ENCODE data around the gene SMAGP.
A peak's percentile ranks its signal among the peaks of the same experiment; 100 is the strongest.
"Not testable (repeated sequence)": the region's sequence is repeated elsewhere in the genome, so short reads cannot be mapped to it uniquely, and the experiment has no call there.

Gene SMAGP

DNA sequence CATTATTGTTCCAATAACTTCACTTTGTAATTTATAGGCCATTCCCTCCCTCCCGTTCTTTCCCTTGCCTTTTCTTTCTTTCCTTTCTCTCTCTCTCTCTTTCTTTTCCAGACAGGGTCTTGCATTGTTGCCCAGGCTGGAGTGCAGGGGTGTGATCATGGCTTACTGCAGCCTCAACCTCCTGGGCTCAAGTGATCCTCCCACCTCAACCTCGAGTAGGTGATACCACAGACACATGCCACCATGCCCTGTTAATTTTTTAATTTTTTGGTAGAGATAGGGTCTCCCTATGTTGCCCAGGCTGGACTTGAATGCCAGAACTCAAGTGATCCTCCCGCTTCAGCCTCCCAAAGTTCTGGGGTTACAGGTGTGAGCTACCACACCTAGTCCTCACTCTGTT lies 45.6 kb downstream of the SMAGP start:
- DNase-seq = no peak

DNA sequence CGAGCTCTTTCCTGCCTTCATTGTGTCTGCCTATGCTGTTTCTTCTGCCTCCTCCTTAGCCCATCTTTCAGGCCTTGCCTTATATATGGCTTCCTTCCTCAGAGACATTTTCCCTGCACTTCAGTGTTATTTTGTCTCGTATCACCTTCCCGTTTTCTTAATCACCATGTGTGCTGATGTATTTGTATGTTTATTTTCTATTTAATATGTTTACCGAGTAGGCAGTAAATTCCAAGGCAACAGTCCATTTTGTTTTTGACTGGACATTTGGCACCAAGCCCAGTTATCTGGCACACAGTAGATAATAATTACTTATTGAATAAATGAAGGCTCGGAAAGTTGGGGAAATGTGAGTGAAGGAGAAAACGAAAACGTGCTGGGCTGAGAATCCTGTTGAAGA lies 47.8 kb downstream of the SMAGP start:
- DNase-seq = no peak

DNA sequence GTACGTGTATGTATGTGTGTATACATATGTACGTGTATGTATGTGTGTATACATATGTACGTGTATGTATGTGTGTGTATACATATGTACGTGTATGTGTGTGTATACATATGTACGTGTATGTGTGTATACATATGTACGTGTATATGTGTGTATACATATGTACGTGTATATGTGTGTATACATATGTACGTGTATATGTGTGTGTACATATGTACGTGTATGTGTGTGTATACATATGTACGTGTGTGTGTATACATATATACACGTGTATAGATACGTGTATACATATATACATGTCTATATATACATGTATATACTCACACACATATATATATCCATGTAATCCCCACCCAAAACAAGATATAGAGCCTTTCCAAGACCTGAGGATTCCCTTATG lies 50.4 kb downstream of the SMAGP start:
- not testable (repeated sequence) for DNase-seq

DNA sequence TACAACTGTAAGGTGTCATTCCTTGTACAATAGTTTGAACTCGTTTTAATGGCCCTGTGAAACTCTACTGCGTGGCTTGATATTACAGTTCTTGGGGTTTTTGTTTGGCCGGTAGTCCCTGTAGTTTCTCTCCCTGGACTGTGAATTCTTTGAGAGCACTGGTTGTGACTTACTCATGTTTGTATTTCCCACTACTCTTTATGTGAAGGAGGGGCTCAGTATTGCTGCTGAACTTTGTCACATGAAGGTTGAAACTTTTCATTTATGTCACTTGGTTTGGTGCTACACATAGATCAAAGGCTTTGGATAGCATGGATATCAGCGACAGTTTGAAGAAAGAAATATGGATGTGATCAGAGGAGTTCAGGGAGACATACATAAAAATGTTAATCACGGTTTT lies 50.9 kb downstream of the SMAGP start:
- DNase-seq = no peak

DNA sequence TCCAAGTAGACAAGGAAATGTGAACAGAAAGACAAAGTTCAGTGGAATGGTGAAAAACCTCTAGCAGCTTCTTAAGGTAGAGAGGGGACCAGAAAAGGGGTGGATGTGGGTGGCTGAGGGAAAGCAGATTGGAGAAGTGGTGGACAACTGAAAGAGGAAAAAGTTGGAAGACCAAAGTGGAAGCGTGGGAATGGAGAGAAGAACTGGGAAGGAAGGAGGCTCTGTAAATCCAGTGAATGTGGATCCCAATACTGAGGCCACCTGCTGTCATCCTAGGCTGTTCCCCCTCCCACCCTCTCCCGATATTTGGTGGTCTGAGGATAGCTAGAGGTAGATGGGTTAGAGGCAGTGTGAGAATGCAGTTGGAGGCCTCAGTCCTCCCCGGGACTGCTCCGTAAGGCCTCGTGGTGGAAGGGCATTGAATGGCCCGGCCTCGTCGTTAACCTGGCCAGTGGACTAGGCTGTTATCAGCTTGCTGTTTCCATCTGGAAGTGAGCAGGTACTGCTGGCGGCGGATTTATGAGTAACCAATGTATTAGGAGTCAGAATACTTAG lies 51.5 kb downstream of the SMAGP start:
- DNase-seq = no peak

DNA sequence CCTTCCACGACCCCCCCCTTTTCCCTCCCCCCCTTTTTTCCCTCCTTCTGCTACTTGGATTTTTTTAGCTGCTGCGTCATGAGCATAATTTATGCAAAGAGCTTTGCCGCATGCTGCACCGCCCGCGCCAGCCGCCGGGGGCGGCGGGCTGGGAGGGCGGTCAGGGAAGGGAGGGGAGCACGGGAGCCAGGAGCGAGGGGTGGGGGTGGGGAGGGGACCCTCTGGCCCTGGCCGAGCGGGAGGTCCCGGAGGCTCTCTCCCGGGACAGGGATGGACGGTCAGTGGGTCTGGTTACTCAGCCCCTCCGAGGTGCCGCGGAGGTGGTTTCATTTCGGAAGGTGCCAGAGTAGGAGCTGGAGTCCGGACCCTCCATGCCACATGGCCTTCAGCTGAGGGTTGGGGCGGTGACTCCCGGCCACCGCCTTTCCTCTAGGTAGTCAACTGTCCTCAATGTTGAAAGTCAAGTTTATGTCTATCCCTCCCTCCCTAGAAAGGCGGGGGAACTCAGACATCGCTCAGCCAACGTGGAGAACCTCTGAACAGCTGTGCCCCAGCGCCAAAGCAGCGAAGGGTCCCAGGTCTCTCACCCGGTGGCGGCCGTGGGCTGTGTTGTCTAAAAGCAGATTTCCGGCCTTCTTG lies 52.1 kb downstream of the SMAGP start, which contains the start of gene POU6F1:
Gene POU6F1, minus strand, starts transcription at position 95 of the 639 bp plus-strand sequence. CDS start 11,226 bp downstream, outside the sequence.
- DNase-seq = peak; percentile 37 to 83 (median 66)

DNA sequence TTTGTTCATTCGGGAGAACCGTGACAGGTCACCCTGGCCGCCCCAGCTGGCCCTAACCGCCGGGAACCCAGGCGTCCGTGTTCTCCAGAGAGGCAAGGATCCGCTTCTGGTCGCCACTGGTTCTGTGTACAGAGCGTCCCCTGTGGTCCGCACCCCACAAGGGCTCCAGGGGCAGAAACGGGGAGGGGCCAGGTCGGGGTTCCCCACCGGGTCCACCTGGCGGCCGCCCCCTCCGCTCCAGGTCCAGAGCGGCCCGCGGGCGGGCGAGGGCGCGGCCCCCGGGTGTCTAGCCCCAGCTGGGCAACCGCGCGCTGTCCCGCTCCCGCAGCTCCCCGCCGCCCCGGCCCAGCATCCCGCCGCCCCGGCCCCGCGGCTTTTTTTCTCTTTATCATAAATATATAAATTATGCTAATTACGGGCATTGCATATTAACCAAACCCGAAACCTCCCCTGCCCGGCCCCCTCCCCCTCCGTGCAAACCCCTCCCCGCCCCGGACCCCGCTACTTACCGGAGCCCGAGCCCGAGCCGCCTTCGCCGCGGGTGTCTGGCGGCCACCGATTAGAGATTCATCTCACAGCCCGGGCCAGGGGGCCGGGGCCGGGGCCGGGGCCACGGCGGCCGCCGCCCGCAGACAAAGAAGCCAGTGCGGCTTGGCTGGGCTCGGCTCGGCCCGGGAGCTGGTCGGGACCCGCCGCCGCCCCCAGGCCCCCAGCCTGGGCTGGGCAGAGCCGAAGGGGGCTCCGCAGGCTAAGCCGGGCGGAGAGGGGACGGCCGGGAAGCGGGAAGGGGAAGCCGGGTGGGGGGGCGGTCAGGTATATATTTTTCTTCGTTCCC lies 52.9 kb downstream of the SMAGP start:
- peak in 4 of 6 experiments; percentile 25 to 66 (median 61) for DNase-seq

DNA sequence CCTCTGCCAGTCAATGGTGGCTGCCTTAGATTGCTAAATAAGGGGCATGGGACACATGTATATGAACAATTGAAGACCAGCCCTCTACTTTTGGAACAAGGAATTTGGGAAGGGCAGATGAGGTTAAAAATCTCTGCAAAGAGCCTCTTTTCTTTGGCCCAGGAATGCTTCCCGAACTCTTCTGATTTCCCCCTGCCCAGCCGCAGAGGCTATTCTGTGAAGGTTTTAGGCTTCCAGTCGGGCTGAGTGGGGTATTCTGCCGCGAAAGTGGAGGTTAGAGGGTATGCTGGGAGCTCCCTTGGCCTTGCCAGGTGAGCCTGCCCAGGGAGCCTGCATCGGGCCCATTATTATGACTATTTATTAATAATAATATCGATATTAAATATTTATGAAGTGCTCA lies 53.6 kb downstream of the SMAGP start:
- DNase-seq = no peak

DNA sequence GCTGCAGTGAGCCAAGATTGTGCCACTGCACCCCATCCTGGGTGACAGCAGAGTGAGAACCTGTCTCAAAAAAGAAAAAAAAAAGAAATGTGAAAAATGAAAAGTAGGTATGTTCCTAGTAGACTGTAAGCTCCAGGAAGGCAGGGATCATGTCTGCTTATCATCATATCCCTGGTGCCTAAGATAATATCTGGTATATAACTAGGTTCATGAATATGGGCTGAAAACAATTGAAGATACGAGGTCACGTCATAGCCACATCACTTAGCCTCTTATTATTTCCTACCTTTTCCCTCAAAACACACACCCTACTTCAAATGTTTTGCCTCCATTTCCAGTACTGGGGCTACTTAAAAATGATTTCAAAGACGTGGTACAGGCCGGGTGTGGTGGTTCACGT lies 55.3 kb downstream of the SMAGP start:
- DNase-seq = no peak

DNA sequence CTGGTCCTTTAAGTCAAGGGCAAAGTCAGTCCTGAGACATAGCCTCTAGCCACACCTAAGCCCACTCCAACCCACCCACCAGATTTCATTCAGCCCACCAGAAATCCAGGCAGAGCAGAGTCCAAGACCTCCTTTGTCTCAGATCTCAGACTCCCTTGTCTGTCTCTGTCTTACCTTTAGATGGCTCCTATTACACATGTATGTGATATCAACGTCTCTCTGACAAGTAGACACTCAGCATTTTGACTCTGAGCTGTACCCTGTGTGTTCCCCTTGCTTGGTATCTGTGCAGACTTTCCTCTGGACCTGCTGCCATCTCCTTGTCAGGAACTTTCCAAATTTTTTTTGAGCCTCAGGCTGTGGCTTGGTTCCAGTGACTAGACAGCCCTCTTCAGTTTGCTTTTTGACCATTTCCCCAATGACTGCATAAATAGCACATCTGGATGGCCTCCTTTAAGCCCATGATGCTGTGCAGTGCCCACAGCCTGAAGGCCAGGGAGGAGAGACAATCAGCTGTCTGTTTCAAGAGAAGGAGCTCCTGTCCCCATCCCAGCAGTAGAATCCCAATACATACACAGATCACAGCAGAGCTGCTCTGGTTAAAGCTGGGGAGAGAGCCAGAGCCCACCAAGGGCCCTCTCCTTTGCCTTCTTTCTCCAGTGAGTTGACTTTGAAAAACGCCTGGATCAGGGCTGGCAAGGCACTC lies 59.4 kb downstream of the SMAGP start:
- DNase-seq = no peak

DNA sequence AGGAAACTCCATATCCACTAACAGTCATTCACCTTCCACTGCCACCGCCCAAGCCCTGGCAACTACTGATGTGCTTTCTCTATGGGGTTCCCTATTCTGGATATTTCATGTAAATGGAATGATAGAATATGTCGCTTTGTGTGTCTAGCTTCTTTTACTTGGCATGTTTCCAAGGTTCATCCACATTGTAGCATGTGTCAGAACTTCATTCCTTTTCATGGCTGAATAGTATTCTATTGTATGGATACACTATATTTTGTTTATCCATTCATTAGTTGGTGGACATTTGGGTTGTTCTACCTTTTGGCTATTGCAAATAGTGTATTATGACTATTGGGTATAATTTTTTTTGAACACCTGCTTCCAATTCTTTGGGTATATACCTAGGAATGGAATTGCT lies 61.0 kb downstream of the SMAGP start:
- DNase-seq = no peak

DNA sequence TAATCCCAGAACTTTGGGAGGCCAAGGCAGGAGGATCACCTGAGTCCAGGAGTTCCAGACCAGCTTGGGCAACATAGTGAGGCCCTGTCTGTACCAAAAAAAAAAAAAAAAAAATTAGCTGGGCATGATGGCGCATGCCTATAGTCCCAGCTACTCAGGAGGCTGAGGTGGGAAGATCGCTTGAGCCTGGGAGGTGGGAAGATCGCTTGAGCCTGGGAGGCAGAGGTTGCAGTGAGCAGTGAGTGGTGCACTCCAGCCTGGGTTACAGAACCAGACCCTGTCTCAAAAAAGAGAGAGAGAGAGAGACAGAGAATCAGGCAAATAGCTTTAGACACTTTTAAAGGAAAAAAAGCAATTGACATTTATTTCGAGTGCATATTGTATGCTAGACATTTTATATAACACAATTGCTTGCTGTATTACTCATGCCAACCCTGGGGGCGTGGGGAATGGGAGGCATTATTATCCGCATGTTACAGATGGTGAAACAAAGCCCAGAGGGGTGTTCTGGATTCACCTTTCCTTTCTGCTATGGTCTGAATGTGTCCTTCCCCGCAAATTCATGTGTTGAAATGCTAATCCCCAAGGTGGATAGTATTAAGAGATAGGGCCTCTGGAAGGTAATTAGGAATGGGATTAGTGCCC lies 62.1 kb downstream of the SMAGP start:
- no peak for DNase-seq

DNA sequence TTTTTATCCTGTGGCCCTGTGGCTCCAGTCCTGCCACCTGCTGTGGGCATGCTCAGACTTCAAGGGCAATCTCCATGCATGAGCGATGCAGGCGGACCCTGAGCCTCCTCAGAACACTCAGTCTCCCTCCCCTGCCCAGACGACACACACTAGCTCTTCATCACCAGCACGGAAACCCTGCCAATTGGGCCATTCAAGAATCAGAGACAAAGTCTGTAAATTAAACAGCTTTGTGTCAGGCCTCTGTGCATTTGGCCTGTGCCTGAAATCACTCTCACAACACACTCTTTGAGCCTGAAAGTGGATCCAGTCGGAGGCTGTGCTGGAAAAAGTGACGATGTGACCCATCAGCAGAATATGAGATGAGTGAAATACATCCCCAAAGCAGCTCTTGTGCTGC lies 64.9 kb downstream of the SMAGP start:
- DNase-seq = no peak

DNA sequence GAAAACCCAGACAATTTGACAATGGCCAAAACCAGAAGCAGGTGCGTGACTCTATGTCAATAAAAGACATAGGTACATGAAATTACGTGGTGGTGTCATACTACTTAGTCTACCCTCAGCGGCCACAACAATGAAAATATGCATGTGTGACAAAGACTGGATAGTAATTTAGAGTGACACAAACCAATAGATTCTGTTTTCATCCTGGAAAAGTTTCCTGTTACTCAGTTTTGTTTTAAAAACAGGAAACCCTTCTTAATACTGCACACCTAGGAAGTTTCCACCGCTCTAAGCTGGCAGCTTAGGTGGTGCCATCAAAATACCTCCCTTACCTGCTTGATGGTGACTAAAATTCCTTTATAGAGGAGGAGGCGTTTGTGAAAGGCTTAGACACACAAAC lies 67.5 kb downstream of the SMAGP start:
- DNase-seq = peak in 3 of 6 experiments; percentile 16 to 53 (median 22)

DNA sequence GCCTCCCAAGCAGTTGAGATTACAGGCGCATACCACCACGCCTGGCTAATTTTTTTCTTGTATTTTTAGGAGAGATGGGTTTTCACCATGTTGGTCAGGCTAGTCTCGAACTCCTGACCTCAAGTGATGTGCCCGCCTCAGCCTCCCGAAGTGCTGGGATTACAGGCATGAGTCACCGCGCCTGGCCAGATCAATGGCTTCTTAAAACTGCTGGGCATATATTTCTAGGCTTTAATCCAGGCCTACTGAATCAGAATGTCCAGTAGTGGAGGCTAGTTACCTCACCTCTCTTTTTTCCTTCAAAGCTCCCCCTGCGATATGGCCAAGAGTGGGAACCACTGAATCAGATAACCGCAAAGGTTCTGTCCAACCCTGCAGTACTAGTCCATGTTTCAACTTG lies 69.4 kb downstream of the SMAGP start:
- DNase-seq = no peak

DNA sequence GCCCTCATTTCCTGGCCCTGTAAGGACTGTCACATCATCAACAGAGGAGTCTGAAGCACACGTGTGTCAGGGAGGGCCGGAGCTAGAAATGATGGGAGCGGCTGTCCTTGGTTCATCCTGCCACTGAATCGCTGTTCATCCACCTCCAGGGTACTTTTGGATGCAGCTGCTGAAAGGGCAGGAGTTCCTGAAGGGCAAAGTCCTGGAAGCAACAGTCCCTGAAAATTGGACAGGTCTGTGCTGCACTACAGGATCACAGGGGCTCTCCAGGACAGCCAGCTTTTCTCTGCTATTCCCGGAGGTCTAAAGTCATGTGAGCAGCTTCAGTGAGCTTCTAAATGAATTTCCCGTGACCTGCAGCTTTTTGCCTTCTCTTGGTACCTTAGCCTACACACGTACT lies 70.1 kb downstream of the SMAGP start:
- no peak for DNase-seq

DNA sequence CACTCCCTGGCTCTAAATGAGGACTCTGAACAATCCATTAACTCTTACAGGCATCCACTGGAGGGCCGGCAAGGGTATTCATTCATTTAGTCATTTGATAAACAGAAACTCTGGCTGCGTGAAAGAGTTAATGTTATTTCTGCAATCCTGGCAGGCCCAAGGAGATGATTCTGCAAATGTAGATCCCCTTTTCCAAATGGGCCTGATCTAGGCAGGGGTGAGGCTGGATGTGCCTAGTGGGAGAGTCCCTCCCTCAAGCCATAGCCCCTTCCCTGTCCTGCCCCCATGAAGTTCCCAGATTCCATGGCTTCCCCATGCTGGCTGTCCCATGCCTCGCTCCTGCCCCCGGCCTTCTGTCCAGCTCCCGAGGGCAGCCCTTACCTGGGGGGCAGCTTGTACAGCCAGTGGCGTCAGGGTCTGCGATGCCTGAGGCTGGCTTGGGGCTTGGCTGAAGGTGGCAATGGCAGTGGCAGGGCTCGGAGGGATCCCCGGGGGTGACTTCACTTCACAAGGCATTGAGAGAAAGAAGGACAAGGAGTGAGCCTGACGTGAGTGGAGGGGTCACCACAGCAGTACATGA lies 70.8 kb downstream of the SMAGP start:
- DNase-seq = no peak

DNA sequence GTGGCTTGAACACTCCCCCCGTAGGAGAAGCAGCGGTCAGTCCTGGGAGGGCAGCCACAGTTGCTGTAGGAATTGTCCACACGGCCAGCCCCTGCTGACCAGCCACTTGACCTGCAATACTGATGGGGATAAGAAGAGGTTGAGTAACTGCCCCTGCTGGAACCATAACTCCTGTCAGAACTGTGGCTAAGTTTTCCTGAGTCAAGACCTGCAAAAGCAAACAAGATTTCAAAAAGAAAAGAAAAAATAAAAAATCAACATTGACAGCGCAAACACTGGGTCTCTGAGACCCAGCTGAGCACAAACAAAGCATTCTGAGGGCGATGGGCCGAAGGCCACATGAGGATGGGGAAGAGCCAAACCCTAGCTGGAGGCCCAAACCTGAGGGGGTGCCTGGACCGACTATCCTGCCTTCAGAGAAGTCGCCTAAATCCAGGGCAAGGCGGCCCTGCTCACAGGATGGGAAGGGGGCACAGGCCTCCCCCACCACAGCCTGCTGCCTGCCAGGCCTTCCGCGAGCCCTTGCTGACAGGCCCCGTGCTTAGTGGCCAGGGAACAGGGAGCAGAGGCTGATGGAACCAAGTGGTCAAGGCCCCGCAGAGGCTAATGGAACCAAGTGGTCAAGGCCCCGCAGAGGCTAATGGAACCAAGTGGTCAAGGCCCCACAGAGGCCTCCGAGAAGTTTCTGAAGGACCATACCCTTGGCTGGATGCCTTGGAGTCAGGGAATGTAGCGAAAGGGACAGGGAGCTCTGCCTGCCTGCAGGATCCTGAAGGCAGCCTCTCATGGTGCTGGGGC lies 71.4 kb downstream of the SMAGP start:
- no peak for DNase-seq

DNA sequence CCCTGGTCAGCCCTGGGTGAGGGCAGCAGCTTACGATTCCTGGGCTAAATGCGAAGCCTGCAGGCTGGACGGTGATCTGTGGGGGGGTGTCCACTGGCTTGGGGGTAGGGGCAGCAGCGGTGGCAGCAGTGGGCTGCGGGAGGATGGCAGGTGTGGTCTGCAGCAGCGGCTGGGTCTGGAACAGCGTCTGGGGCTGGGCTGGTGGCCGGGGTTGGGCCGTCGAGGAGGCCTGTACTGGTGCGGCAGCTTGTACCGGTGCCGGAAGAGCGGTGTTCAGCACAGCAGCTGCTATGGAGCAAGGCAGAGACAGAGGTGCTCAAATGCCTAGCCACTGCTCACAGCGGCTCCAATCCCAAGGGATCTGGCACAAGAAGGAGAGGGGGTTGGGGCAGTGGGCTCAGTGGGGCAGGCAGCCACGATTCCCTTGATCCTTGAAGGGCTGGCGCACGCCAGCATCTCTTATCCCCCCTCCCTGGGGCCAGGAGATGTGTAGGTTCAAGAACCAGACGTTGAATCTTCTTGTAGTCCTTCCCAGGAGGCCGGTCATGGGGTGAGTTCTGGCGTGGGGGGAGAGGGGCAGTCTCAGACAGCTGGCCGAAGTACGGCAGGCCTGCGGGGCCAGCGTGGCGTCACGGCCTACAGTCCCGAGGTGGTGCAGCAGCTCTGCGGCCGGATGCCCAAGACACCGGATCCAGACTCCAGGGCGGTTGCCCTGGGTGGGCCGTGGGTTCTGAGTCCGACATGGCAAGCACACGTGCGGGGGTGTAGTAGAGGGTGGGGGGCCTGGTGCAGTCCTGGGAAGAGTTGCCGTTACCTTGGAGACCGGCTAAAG lies 72.3 kb downstream of the SMAGP start:
- DNase-seq = no peak

DNA sequence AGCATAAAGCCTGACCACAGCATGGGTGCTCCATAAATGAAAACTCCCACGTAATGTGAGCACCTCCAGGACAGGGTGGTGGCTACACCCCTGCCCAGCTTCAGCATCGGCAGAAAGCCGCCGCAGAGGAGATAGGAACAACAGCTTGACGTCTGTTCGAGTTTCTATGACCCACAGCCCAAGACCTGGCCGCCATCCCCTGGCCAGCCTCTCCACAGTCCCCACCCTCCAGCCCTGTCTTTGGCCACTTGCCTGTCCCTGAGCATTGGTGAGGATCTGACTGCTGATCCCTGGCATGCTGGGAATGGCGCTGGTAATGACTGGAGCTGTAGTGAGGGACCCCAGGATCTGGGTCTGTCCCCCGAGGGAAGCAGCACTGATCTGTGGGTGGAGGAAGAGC lies 73.7 kb downstream of the SMAGP start:
- no peak for DNase-seq

DNA sequence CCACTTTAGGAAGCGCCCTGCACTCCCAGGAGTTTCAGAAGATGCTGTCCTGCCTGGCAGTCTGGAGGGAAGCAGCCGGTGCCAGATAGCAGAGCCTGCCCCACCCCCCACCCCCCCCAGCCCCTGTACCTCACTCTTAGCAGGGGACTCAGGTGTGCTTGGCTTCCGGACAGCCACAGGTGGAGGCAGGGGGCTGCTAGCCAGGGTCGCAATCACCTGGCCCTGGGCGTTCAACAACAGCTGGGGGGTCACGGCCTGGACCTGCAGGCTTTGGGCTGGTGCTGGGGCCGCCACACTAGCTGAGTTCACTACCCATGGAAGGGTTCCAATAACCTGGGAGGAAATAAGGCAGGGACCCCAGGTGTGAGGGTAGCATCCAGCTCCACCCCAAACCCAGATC lies 74.4 kb downstream of the SMAGP start:
- DNase-seq = no peak
